K562 (cell line): Measurements from ENCODE around the gene DPH1. TPM values are rescaled to one million over a fixed set of nuclear protein-coding genes. Genes with fewer than 3 reads are reported as not detected.

ENCODE experiments used
- BRF1 ChIP-seq: IDR thresholded peaks from 3 replicates; pipeline ENCODE4 v1.6.1; 2011; ENCODE audit warnings: borderline replicate concordance, mild to moderate bottlenecking; ENCODE audit not compliant: insufficient read length; ENCODE audit errors: extremely low read depth
- ESRRA ChIP-seq: fragments of 450-650 bp; IDR thresholded peaks from 2 replicates; pipeline ENCODE4 v1.6.1; 2014; ENCODE audit warnings: low read depth, mild to moderate bottlenecking, moderate library complexity, borderline replicate concordance
- HCFC1 ChIP-seq: IDR thresholded peaks from 2 replicates; pipeline ENCODE4 v1.6.1; 2012; ENCODE audit warnings: low read depth, low read length, improper control_type of control experiment
- KAT8 ChIP-seq: fragments of 450-650 bp; IDR thresholded peaks from 2 replicates; pipeline ENCODE4 v1.6.1; 2016; ENCODE audit warnings: low read depth, mild to moderate bottlenecking
- KDM2B ChIP-seq: fragments of 250-450 bp; sonication (Bioruptor Pico); IDR thresholded peaks from 2 replicates; pipeline ENCODE4 v1.8.0; 2021; ENCODE audit warnings: mild to moderate bottlenecking, moderate library complexity
- MCM3 ChIP-seq: fragments of 450-650 bp; IDR thresholded peaks from 2 replicates; pipeline ENCODE4 v1.6.1; 2016
- MCM7 ChIP-seq, 2 experiments: fragments of 450-650 bp; IDR thresholded peaks; 2 replicates each; pipeline ENCODE4 v1.6.1; 2016 to 2018
- NCOA4 ChIP-seq: fragments of 450-650 bp; IDR thresholded peaks from 2 replicates; pipeline ENCODE4 v1.6.1; 2018; ENCODE audit warnings: mild to moderate bottlenecking; ENCODE audit not compliant: partially characterized antibody
- PRMT5 ChIP-seq: sonication (generic); formaldehyde crosslinking; IDR thresholded peaks from 2 replicates; pipeline ENCODE4 v1.5.0; 2020; ENCODE audit warnings: missing genetic modification reagents
- PTRF ChIP-seq: fragments of 450-650 bp; IDR thresholded peaks from 2 replicates; pipeline ENCODE4 v1.6.1; 2016; ENCODE audit warnings: mild to moderate bottlenecking, missing genetic modification characterization, missing compliant biosample characterization
- RBM25 ChIP-seq: fragments of 200-400 bp; formaldehyde crosslinking; IDR thresholded peaks from 2 replicates; pipeline ENCODE4 v1.6.1; 2018; ENCODE audit warnings: low read length, low read depth, moderate library complexity; ENCODE audit not compliant: severe bottlenecking
- SP2 ChIP-seq: IDR thresholded peaks from 2 replicates; pipeline ENCODE4 v1.6.1; 2011; ENCODE audit warnings: mild to moderate bottlenecking, low read depth, low read length, moderate library complexity; ENCODE audit not compliant: poor library complexity, severe bottlenecking; ENCODE audit errors: extremely low read depth
- TRIM28 ChIP-seq: fragments of 450-650 bp; IDR thresholded peaks from 2 replicates; pipeline ENCODE4 v1.6.1; 2017
- ZBTB1 ChIP-seq: sonication (generic); formaldehyde crosslinking; IDR thresholded peaks from 2 replicates; pipeline ENCODE4 v1.8.1; 2023; ENCODE audit warnings: missing genetic modification reagents, low read depth, mild to moderate bottlenecking, borderline replicate concordance
- ZFP1 ChIP-seq: fragments of 450-650 bp; formaldehyde crosslinking; IDR thresholded peaks from 2 replicates; pipeline ENCODE4 v1.4.0; 2020; ENCODE audit warnings: mild to moderate bottlenecking, mixed read lengths
- ZNF830 ChIP-seq: fragments of 250-450 bp; sonication (Bioruptor Pico); IDR thresholded peaks from 2 replicates; pipeline ENCODE4 v1.5.0; 2021; ENCODE audit warnings: mild to moderate bottlenecking
- polyA plus RNA-seq, 8 experiments: library from polyadenylated mRNA; depleted of rRNA in 4 of 8; stranded (reverse) in 5 of 8; unstranded in 3 of 8; fragments of >200 nt; fragmentation: Nextera tagmentation in 2 of 8; fragmentation: Illumina TruSeq in 1 of 8; extraction: Ambion mirVana in 2 of 8; extraction: Trizol in 1 of 8; gene quantifications; 2 replicates each; pipeline versions ENCODE4 v1.2.1 to v1.2.3, GENCODE V29; 2011 to 2014; ENCODE audit warnings: inconsistent platforms in 1 of 8, missing spikeins in 1 of 8
- total RNA-seq, 7 experiments: library from RNA; depleted of rRNA in 6 of 7; stranded (reverse); fragments of >200 nt in 6 of 7; fragmentation: Illumina TruSeq in 2 of 7; extraction: Trizol in 2 of 7; gene quantifications; 2 replicates each; pipeline versions ENCODE4 v1.2.1 to v1.2.3, GENCODE V29; 2011 to 2021; ENCODE audit warnings: low replicate concordance in 1 of 7
- TF ChIP-seq, protein P1 (sequence below): fragments of 250-450 bp; sonication (Bioruptor Pico); IDR thresholded peaks from 2 replicates; pipeline ENCODE4 v1.4.0; 2020; ENCODE audit warnings: borderline replicate concordance
- TF ChIP-seq, protein P2 (sequence below): fragments of 450-650 bp; IDR thresholded peaks from 2 replicates; pipeline ENCODE4 v1.6.1; 2017; ENCODE audit warnings: mild to moderate bottlenecking, moderate library complexity
- TF ChIP-seq, protein P3 (sequence below): fragments of 250-450 bp; sonication (Bioruptor Pico); IDR thresholded peaks from 2 replicates; pipeline ENCODE4 v1.4.0; 2020; ENCODE audit warnings: mild to moderate bottlenecking, moderate library complexity
- TF ChIP-seq, protein P4 (sequence below): fragments of 450-650 bp; formaldehyde crosslinking; IDR thresholded peaks from 2 replicates; pipeline ENCODE4 v1.4.0; 2020; ENCODE audit warnings: mild to moderate bottlenecking, moderate library complexity

Gene DPH1
- total and polyA plus RNA-seq, 9 of the 15 experiments (the other 6 are each of a cell fraction or from before 2014, with no cell fraction given): 0.42 to 40.6 (median 20.2) TPM

DNA sequence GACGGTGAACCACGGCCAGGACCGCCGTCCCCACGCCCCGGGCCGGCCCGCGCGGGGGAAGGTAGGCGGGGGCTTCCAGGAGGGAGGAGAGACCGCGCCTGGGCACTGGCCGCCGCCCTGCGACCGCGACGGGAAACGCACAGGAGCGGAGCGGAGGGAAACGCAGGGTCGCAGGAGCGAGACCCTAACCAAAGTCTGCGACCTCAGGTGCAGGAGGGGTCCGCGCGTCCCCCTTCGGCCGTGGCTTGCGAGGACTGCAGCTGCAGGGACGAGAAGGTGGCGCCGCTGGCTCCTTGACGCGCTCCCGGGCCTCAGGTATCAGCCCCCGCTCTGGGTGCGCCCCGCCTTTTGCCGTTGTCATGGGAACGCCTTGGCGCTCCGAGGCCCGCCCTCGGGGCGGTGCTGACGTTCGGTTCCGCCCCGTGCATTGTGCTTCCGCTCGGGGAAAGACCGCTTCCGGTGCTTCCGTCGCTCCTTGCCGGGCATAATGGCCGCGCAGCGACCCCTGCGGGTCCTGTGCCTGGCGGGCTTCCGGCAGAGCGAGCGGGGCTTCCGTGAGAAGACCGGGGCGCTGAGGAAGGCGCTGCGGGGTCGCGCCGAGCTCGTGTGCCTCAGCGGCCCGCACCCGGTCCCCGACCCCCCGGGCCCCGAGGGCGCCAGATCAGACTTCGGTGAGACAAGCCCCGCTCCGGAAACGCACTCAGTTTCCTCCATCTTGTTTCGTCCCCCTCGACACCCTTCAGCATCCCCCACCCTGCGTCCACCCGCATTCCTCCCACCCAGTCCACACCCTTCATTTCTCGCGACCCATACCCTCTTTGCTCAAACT, 11.8 kb downstream of the DPH1 start, which contains the start of gene OVCA2 (continued):
- TF ChIP-seq MCM3 (no peak), ZBTB1 (CRISPR knock-in tag) (no peak), HCFC1 (peak; percentile 90), TRIM28 (no peak), BRF1 (no peak), PTRF (no peak), KAT8 (0 out of 2 replicates have a peak, but pooled peaks have one; percentile 31), KDM2B (no peak), ESRRA (peak; percentile 17; the same call in 1 of the 2 replicates), PRMT5 (CRISPR knock-in tag) (no peak), SP2 (no peak), ZNF830 (CRISPR knock-in tag) (no peak), MCM7 (IDR thresholded peaks at IDR 0.05) (no peak), RBM25 (no peak), ZFP1 (CRISPR knock-in tag) (no peak), NCOA4 (no peak)
- TF ChIP-seq, protein P1, sequence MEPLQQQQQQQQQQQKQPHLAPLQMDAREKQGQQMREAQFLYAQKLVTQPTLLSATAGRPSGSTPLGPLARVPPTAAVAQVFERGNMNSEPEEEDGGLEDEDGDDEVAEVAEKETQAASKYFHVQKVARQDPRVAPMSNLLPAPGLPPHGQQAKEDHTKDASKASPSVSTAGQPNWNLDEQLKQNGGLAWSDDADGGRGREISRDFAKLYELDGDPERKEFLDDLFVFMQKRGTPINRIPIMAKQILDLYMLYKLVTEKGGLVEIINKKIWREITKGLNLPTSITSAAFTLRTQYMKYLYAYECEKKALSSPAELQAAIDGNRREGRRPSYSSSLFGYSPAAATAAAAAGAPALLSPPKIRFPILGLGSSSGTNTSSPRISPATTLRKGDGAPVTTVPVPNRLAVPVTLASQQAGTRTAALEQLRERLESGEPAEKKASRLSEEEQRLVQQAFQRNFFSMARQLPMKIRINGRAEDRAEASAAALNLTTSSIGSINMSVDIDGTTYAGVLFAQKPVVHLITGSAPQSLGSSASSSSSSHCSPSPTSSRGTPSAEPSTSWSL (CRISPR knock-in tag): peak; percentile 82; the same call in 1 of the 2 replicates
- TF ChIP-seq, protein P2, sequence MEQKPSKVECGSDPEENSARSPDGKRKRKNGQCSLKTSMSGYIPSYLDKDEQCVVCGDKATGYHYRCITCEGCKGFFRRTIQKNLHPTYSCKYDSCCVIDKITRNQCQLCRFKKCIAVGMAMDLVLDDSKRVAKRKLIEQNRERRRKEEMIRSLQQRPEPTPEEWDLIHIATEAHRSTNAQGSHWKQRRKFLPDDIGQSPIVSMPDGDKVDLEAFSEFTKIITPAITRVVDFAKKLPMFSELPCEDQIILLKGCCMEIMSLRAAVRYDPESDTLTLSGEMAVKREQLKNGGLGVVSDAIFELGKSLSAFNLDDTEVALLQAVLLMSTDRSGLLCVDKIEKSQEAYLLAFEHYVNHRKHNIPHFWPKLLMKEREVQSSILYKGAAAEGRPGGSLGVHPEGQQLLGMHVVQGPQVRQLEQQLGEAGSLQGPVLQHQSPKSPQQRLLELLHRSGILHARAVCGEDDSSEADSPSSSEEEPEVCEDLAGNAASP: no peak
- TF ChIP-seq, protein P3, sequence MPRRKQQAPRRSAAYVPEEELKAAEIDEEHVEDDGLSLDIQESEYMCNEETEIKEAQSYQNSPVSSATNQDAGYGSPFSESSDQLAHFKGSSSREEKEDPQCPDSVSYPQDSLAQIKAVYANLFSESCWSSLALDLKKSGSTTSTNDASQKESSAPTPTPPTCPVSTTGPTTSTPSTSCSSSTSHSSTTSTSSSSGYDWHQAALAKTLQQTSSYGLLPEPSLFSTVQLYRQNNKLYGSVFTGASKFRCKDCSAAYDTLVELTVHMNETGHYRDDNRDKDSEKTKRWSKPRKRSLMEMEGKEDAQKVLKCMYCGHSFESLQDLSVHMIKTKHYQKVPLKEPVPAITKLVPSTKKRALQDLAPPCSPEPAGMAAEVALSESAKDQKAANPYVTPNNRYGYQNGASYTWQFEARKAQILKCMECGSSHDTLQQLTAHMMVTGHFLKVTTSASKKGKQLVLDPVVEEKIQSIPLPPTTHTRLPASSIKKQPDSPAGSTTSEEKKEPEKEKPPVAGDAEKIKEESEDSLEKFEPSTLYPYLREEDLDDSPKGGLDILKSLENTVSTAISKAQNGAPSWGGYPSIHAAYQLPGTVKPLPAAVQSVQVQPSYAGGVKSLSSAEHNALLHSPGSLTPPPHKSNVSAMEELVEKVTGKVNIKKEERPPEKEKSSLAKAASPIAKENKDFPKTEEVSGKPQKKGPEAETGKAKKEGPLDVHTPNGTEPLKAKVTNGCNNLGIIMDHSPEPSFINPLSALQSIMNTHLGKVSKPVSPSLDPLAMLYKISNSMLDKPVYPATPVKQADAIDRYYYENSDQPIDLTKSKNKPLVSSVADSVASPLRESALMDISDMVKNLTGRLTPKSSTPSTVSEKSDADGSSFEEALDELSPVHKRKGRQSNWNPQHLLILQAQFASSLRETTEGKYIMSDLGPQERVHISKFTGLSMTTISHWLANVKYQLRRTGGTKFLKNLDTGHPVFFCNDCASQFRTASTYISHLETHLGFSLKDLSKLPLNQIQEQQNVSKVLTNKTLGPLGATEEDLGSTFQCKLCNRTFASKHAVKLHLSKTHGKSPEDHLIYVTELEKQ (CRISPR knock-in tag): no peak
- TF ChIP-seq, protein P4, sequence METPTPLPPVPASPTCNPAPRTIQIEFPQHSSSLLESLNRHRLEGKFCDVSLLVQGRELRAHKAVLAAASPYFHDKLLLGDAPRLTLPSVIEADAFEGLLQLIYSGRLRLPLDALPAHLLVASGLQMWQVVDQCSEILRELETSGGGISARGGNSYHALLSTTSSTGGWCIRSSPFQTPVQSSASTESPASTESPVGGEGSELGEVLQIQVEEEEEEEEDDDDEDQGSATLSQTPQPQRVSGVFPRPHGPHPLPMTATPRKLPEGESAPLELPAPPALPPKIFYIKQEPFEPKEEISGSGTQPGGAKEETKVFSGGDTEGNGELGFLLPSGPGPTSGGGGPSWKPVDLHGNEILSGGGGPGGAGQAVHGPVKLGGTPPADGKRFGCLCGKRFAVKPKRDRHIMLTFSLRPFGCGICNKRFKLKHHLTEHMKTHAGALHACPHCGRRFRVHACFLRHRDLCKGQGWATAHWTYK (CRISPR knock-in tag): 0 out of 2 replicates have a peak, but pooled peaks have one; percentile 18
